ENCODE results near the gene ARHGAP32.

DNA sequence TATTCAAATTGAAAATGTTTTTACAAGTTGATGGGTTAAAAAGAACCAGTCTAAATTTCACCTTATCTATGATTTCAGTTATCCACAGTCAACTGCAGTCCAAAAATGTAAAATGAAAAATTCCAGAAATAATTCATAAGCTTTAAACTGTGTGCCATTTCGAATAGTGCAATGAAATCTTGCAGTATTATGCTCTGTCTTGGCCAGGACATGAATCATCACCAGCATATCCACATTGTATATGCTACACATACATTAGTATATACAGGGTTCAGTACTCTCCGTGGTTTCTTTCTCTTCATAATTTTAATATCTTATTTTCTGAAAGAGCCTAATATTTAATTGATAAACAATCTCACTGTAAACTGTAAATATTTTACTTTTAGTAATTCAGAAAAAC is 45.9 kb downstream of the ARHGAP32 start:
- TF ChIP-seq GATA2 (CRISPR knock-in tag; IDR thresholded peaks at IDR 0.05), result no peak
- no peak for TF ChIP-seq EP300 (IDR thresholded peaks at IDR 0.05; ENCODE audit: borderline replicate concordance in 1 of 2, low read depth in 1 of 2, low read length in 1 of 2)
- TF ChIP-seq, protein P1, sequence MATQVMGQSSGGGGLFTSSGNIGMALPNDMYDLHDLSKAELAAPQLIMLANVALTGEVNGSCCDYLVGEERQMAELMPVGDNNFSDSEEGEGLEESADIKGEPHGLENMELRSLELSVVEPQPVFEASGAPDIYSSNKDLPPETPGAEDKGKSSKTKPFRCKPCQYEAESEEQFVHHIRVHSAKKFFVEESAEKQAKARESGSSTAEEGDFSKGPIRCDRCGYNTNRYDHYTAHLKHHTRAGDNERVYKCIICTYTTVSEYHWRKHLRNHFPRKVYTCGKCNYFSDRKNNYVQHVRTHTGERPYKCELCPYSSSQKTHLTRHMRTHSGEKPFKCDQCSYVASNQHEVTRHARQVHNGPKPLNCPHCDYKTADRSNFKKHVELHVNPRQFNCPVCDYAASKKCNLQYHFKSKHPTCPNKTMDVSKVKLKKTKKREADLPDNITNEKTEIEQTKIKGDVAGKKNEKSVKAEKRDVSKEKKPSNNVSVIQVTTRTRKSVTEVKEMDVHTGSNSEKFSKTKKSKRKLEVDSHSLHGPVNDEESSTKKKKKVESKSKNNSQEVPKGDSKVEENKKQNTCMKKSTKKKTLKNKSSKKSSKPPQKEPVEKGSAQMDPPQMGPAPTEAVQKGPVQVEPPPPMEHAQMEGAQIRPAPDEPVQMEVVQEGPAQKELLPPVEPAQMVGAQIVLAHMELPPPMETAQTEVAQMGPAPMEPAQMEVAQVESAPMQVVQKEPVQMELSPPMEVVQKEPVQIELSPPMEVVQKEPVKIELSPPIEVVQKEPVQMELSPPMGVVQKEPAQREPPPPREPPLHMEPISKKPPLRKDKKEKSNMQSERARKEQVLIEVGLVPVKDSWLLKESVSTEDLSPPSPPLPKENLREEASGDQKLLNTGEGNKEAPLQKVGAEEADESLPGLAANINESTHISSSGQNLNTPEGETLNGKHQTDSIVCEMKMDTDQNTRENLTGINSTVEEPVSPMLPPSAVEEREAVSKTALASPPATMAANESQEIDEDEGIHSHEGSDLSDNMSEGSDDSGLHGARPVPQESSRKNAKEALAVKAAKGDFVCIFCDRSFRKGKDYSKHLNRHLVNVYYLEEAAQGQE (IDR thresholded peaks at IDR 0.05; ENCODE audit: low read depth, low read length), result no peak
- TF ChIP-seq, protein P2, sequence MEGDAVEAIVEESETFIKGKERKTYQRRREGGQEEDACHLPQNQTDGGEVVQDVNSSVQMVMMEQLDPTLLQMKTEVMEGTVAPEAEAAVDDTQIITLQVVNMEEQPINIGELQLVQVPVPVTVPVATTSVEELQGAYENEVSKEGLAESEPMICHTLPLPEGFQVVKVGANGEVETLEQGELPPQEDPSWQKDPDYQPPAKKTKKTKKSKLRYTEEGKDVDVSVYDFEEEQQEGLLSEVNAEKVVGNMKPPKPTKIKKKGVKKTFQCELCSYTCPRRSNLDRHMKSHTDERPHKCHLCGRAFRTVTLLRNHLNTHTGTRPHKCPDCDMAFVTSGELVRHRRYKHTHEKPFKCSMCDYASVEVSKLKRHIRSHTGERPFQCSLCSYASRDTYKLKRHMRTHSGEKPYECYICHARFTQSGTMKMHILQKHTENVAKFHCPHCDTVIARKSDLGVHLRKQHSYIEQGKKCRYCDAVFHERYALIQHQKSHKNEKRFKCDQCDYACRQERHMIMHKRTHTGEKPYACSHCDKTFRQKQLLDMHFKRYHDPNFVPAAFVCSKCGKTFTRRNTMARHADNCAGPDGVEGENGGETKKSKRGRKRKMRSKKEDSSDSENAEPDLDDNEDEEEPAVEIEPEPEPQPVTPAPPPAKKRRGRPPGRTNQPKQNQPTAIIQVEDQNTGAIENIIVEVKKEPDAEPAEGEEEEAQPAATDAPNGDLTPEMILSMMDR (IDR thresholded peaks at IDR 0.05), result no peak
- no peak for TF ChIP-seq POLR2AphosphoS5 (IDR thresholded peaks at IDR 0.05; ENCODE audit: low read depth, low read length)
- TF ChIP-seq FOXJ3 (CRISPR knock-in tag; IDR thresholded peaks at IDR 0.05), result no peak
- TF ChIP-seq, protein P3, sequence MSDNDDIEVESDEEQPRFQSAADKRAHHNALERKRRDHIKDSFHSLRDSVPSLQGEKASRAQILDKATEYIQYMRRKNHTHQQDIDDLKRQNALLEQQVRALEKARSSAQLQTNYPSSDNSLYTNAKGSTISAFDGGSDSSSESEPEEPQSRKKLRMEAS (IDR thresholded peaks at IDR 0.05; ENCODE audit: low read depth), result no peak
- TF ChIP-seq, protein P4, sequence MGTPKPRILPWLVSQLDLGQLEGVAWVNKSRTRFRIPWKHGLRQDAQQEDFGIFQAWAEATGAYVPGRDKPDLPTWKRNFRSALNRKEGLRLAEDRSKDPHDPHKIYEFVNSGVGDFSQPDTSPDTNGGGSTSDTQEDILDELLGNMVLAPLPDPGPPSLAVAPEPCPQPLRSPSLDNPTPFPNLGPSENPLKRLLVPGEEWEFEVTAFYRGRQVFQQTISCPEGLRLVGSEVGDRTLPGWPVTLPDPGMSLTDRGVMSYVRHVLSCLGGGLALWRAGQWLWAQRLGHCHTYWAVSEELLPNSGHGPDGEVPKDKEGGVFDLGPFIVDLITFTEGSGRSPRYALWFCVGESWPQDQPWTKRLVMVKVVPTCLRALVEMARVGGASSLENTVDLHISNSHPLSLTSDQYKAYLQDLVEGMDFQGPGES (IDR thresholded peaks at IDR 0.05; ENCODE audit: low read depth, low read length), result no peak
- no peak for TF ChIP-seq MXI1 (IDR thresholded peaks at IDR 0.05; ENCODE audit: low read depth, low read length)
- no peak for TF ChIP-seq RFX5 (IDR thresholded peaks at IDR 0.05; ENCODE audit: low read length)
- TF ChIP-seq TAF1 (IDR thresholded peaks at IDR 0.05; ENCODE audit: borderline replicate concordance, low read depth, low read length), result no peak
